Measurements from ENCODE around the gene ARHGAP24. TPM values are rescaled to one million over a fixed set of nuclear protein-coding genes. Genes with fewer than 3 reads are reported as not detected.

ARHGAP24 gene
- total RNA-seq, 6 experiments from 2014 or later: 4.0 to 7.3 (median 6.1) TPM

DNA sequence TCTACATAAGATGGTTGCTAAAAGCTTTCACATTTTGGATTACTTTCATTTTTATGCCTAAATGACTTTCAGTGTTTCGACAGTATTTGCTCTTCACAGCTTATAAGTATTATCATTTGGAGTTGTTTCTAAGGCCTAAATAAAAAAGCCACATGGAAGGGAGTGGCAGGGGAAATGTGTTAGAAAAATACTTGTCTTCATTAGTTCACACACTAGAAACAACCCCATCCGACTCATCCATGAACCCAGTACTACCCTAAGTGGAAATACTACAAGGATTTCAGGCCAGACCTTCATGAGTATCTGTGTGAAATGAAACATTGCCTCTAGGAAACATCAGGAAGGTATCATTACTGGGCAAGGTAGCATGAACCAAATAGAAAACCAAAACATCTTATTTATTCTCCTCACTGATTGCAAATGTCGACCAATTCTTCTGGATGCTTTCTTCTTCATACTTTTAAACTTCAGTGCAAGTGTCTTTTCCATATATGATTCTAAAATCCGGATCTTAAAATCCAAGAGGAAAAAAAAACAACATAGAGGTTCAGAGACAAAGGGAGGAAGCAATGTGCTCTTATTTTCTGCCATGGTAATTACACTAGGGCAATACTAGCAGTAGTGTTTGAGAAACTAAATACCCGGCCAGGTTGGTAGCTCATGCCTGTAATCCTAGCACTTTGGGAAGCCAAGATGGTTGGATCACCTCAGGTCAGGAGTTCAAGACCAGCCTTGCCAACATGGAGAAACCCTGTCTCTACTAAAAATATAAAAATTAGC lies 349.4 kb downstream of the ARHGAP24 start:
- no peak for ATAC-seq

DNA sequence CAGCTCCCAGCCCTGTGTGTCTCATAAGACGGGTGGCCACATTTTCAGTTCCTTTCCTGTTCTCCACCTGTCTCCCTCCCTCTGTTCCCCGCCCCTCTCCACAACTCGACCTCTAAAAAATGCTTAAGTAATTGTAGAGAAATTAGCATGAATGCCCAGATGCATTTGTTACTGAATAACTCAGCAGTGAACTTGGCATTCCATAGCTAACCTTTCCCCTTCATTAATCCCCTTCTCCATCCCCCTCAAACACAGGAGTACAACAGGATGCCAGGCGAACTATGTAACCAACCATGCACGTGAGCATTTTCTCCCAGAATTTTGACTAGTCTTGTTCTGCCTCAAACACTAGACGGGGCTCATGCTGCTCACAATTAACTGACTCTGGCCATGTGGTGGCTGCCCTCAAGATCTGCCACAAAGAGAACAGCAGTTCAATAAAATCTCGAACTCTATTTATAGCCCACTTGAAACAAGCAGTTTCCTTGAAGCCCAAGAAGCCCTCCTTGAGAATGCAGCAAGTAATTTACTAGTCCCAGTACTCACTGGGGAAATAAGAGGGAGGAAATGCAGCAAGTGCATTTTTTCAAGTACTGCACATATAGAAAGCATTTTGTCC lies 351.2 kb downstream of the ARHGAP24 start:
- peak in 2 of 3 donors; percentile 53 to 65 for DNase-seq
- Histone ChIP-seq H3K27ac (peak overlapping the region in 2 of 3 donors; percentile 2 to 12), H3K9me3 (no peaks in the 10 kb centered on the region)

More for the DNA sequence above, 349.4 kb downstream of the ARHGAP24 start:
- TF ChIP-seq CTCF (IDR thresholded peaks at IDR 0.05): no peak
- no peak for TF ChIP-seq POLR2A (IDR thresholded peaks at IDR 0.05)
- no peak overlapping the region for H3K4me3 ChIP-seq
- no peak for DNase-seq
- H3K4me1 ChIP-seq: peaks cover 0 to 16% (median 6%) of the 10 kb centered on the region in 4 donors
- intact Hi-C loops (cut with DNase I): no loop called here
- no peaks in the 10 kb centered on the region for H3K27me3 ChIP-seq
- no peak overlapping the region for H3K27ac ChIP-seq
- no peaks in the 10 kb centered on the region for H3K36me3 ChIP-seq
- no peaks in the 10 kb centered on the region for H3K9me3 ChIP-seq
- WGBS (ENCODE audit: insufficient coverage, low coverage, low lambda C conversion rate, missing lambda C conversion rate): 71% methylated on average over 5 of the region's 5 CpGs

DNA sequence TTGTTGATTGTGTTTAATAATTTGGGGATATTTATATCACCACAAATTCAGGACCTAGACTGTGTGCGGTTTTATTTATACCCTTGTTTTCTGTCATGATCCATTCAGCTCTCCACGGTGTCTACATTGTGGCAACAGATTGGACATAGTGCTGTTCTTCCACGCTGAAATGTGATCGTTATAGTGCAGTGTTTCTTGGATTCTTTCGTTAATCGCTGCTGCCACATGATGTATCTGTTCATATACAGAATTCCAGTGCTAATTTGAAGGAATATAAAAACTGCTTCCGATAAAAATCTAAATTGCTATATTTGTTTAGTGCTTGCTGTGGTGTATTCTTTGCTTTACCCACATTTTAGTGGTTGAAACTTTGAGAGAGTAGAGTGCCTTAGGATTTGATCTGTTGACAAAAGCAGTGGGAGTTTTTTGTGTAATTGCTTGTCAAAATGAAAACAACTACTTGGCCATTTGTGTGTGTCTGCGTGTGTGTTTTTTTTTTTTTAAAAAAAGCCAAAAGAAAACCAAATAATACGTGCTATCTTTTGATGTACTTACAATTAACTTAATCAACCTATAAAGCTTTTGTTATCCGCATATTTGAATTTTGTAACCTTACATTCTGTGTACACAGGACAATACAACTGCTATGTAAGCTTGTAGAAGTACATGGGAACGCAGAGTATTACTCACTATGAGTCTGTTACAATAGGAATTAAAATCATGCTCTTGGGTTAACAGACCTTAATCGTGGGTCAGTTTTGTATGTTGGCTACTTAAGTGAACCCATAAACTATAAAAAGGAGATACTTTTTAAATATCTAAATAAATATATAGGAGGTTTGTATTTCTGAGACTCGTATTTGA lies 353.3 kb downstream of the ARHGAP24 start:
- TF ChIP-seq CTCF (IDR thresholded peaks at IDR 0.05) (no peak), POLR2A (IDR thresholded peaks at IDR 0.05) (no peak)
- H3K4me1 ChIP-seq: peaks cover 0 to 16% (median 6%) of the 10 kb centered on the region in 4 donors
- H3K27ac ChIP-seq: peak overlapping the region; percentile 26 to 71 (median 57)
- no peaks in the 10 kb centered on the region for H3K9me3 ChIP-seq
- H3K27me3 ChIP-seq: no peaks in the 10 kb centered on the region
- H3K36me3 ChIP-seq: no peaks in the 10 kb centered on the region
- 31% methylated on average over 13 of the region's 13 CpGs for WGBS (ENCODE audit: insufficient coverage, low coverage, low lambda C conversion rate, missing lambda C conversion rate)
- DNase-seq: no peak
- peak; percentile 47 to 72 (median 64) for ATAC-seq
- H3K4me3 ChIP-seq: peak overlapping the region; percentile 1 to 52 (median 41)
- intact Hi-C loops (cut with DNase I): no loop called here

More for the DNA sequence above, 351.2 kb downstream of the ARHGAP24 start:
- Histone ChIP-seq H3K36me3 (no peaks in the 10 kb centered on the region), H3K4me3 (no peak overlapping the region), H3K4me1 (peaks cover 0 to 16% (median 6%) of the 10 kb centered on the region in 4 donors), H3K27me3 (no peaks in the 10 kb centered on the region)
- peak; percentile 56 to 85 (median 72) for ATAC-seq
- peak in 3 of 4 donors; percentile 30 to 44 (median 40) for TF ChIP-seq CTCF (IDR thresholded peaks at IDR 0.05)
- TF ChIP-seq POLR2A (IDR thresholded peaks at IDR 0.05): peak; percentile 40
- WGBS (ENCODE audit: insufficient coverage, low coverage, low lambda C conversion rate, missing lambda C conversion rate): 8% methylated on average over 7 of the region's 7 CpGs
- intact Hi-C loops (cut with DNase I): no loop called here

DNA sequence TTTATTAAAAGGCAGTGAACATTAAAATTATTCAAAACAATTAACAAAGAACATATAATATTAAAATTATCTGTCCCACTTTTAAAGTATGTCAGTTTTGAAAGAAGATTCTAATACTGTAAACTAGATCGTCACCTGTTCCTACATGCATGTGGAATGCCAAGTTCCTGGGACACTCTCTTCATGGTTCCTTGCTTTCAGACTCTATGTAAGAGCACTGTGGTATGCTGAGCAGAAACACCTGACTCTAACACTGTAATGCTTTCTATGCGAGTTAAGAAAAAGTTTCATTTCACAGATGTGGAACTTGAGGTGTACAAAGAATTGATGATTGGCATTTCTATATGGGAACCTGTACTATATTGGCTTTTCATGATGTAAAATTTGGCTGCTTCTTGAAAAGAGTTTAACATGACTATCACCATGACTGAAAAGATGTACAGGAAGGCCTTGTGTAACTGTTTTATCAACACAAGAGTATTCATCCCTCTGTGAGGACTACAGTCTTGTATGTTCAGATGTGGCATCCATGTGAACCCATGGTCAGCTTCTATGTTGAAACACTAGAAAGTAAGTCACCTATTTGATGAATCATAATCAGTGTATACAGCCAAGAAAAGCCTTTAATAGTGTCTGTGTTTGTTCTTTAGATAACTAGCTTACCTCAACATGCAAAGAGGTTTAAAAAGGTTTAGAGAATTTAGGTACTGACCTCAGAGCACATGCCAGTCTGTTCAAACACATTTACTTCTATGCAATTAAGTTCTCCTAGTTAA lies 354.5 kb downstream of the ARHGAP24 start:
- no peak overlapping the region for H3K4me3 ChIP-seq
- no peaks in the 10 kb centered on the region for H3K27me3 ChIP-seq
- intact Hi-C loops (cut with DNase I): no loop called here
- DNase-seq (no peak), ATAC-seq (peak in 1 of 4 donors; percentile 3)
- 59% methylated on average over 2 of the region's 2 CpGs for WGBS (ENCODE audit: insufficient coverage, low coverage, low lambda C conversion rate, missing lambda C conversion rate)
- no peaks in the 10 kb centered on the region for H3K36me3 ChIP-seq
- TF ChIP-seq POLR2A (IDR thresholded peaks at IDR 0.05) (no peak), CTCF (IDR thresholded peaks at IDR 0.05) (no peak)
- H3K9me3 ChIP-seq: no peaks in the 10 kb centered on the region
- peaks cover 0 to 16% (median 6%) of the 10 kb centered on the region in 4 donors for H3K4me1 ChIP-seq
- no peak overlapping the region for H3K27ac ChIP-seq

All from right lobe of liver (tissue), 6 donors.